IPS-15b (cell line): ENCODE measurements around the gene GOLGA6L9.
"Not testable (repeated sequence)": the region's sequence is repeated elsewhere in the genome, so short reads cannot be mapped to it uniquely, and the experiment has no call there.

Source experiments
- H3K27me3 ChIP-seq: one replicate; pipeline ENCODE4 v1.6.1; 2013; ENCODE audit warnings: low read length; ENCODE audit not compliant: control insufficient read depth, insufficient read depth
- H3K36me3 ChIP-seq: one replicate; pipeline ENCODE4 v1.6.1; 2013; ENCODE audit warnings: low read length; ENCODE audit not compliant: control insufficient read depth, insufficient read depth
- H3K4me1 ChIP-seq: one replicate; pipeline ENCODE4 v1.6.1; 2013; ENCODE audit warnings: mild to moderate bottlenecking, low read length; ENCODE audit not compliant: control insufficient read depth, insufficient read depth
- H3K4me3 ChIP-seq: one replicate; pipeline ENCODE4 v1.5.1; 2013; ENCODE audit warnings: low read depth, low read length
- H3K9ac ChIP-seq: one replicate; pipeline ENCODE4 v1.6.1; 2013; ENCODE audit warnings: low read depth, mild to moderate bottlenecking, low read length
- H3K9me3 ChIP-seq: one replicate; pipeline ENCODE4 v1.6.1; 2013; ENCODE audit warnings: mild to moderate bottlenecking, low read length; ENCODE audit not compliant: control insufficient read depth, insufficient read depth

The GOLGA6L9 gene

GRCh38 chr15:82406211-82406610 lies 23.4 kb upstream of the GOLGA6L9 start:
- not testable (repeated sequence) for H3K36me3 ChIP-seq, H3K4me3 ChIP-seq, H3K27me3 ChIP-seq, H3K4me1 ChIP-seq, H3K9me3 ChIP-seq, H3K9ac ChIP-seq

GRCh38 chr15:82410306-82410705 lies 19.3 kb upstream of the GOLGA6L9 start:
- H3K4me3 ChIP-seq, H3K27me3 ChIP-seq, H3K36me3 ChIP-seq, H3K9ac ChIP-seq, H3K4me1 ChIP-seq, H3K9me3 ChIP-seq: not testable (repeated sequence)

- not testable (repeated sequence) for H3K4me1 ChIP-seq, H3K9ac ChIP-seq, H3K9me3 ChIP-seq, H3K36me3 ChIP-seq, H3K4me3 ChIP-seq, H3K27me3 ChIP-seq
Observed at GRCh38 chr15:82411595-82411994, 18.0 kb upstream of the GOLGA6L9 start.

DNA sequence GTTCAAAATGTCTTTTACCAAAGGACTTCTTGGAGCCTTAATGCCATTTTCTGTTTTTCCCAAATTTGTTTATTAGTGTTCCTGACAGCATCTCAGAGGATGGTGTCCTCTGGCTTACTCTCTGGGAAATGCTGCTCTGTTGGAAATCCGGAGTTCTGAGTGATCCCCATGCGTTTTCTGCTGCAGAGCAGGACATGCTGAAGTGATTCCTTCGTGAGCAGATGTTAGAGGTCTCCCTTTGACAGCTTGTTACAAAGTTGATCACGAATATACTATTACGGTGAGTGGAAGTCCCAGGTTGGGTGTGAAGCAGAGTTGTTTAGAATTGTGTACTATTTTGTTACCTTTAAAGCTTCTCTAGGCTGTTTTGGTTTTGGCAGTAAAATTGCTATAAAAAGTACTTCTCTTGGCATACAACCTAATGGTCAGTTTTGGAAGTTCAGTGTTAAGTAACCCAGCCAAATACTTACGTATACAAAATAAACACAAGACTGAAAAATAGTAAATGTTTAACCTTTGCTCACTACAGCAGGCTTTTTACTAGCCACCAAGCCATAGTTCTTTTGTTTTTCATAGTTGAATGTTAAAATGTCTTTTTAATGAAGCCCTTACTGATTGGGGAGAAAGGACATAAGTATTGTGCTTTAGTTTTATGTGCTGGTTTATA lies 15.0 kb upstream of the GOLGA6L9 start:
- H3K27me3 ChIP-seq, H3K4me1 ChIP-seq, H3K4me3 ChIP-seq, H3K9ac ChIP-seq, H3K9me3 ChIP-seq, H3K36me3 ChIP-seq: not testable (repeated sequence)

DNA sequence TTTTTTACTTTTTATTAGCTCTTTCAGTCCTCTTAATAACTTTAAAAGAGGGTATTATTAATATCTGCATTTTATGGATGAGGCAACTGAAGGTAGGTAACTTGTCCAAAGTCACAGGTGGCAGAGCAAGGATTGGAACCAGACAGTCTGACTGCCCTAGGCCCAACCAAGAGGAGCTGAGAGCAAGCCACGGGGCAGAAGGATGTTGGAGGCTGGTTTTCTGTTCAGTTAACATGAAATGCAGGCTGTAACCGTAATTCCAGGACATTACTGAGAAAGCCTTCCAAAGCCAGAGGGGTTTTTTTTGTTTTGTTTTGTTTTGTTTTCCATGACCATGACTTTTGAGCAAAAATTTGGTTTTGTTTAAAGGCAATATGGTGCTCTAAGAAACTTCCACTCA lies 9.1 kb upstream of the GOLGA6L9 start:
- H3K27me3 ChIP-seq, H3K4me3 ChIP-seq, H3K36me3 ChIP-seq, H3K9ac ChIP-seq, H3K4me1 ChIP-seq, H3K9me3 ChIP-seq: not testable (repeated sequence)

GRCh38 chr15:82420966-82421365 lies 8.7 kb upstream of the GOLGA6L9 start:
- not testable (repeated sequence) for H3K4me3 ChIP-seq, H3K9me3 ChIP-seq, H3K4me1 ChIP-seq, H3K9ac ChIP-seq, H3K27me3 ChIP-seq, H3K36me3 ChIP-seq

DNA sequence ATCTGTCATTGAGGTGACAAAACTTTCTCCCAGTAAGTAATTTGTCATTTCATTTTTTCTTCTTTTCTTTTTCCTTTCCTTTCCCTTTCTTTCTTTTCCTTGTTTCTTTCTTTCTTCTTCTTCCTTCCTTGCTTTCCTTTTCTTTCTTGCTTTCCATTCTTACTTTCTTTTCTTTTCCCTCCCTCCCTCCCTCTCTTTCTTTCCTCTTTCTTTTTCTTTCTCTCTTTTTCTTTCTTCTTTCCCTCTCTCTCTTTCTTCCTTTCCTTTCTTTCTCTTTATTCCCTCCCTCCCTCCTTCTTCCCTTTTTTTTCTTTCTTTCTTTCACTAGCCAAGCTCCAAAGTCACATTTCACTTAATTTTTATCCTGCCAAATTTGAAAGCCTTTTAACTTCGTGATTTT lies 2.5 kb upstream of the GOLGA6L9 start:
- not testable (repeated sequence) for H3K9ac ChIP-seq, H3K27me3 ChIP-seq, H3K9me3 ChIP-seq, H3K4me3 ChIP-seq, H3K4me1 ChIP-seq, H3K36me3 ChIP-seq

- H3K4me3 ChIP-seq, result peak overlapping the region; percentile 13
- not testable (repeated sequence) for H3K4me1 ChIP-seq
Observed at GRCh38 chr15:82445420-82445819, 15.8 kb downstream of the GOLGA6L9 start.

DNA sequence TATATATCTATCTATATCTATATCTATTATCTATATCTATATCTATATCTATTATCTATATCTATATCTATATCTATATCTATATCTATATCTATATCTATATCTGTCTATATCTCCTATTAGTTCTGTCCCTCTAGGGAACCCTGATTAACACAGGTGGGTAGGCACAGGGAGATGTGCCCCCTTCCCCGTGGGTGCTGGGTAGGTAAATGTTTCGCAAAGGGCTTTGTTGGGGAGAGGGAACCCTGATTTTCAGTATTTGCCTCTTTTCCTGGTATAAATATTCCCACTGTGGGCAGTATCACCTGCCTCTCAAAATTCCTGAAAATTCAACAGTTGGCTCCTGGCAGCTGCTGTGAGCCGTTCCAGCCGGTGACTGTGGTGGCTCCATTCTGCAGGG lies 27.7 kb downstream of the GOLGA6L9 start:
- not testable (repeated sequence) for H3K4me1 ChIP-seq, H3K36me3 ChIP-seq, H3K9me3 ChIP-seq, H3K27me3 ChIP-seq, H3K9ac ChIP-seq, H3K4me3 ChIP-seq

More at GRCh38 chr15:82445420-82445819, 15.8 kb downstream of the GOLGA6L9 start:
- not testable (repeated sequence) for H3K27me3 ChIP-seq, H3K9ac ChIP-seq, H3K9me3 ChIP-seq, H3K36me3 ChIP-seq

DNA sequence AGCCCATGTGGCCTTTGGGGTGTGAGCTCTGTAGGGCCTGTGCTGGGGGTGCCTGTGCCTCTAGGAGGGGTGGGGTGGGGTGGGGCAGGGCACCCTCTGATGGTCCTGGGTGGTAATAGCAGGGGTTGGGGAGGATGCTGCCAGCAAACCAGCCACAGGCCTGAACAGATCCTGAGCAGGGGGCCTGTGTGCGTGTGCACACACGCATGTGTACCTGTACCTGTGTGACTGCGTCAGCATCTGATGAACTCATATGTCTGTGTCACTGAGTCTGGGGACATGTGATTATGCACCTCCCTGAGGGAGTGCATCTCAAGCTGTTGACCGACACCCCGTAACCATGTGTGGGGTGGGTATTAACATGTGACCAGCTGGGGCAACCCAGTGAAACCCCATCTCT lies 36.0 kb downstream of the GOLGA6L9 start:
- not testable (repeated sequence) for H3K9ac ChIP-seq, H3K4me3 ChIP-seq, H3K4me1 ChIP-seq, H3K36me3 ChIP-seq, H3K9me3 ChIP-seq, H3K27me3 ChIP-seq

GRCh38 chr15:82468205-82468604 lies 38.6 kb downstream of the GOLGA6L9 start:
- H3K4me3 ChIP-seq, H3K9ac ChIP-seq, H3K27me3 ChIP-seq, H3K36me3 ChIP-seq, H3K9me3 ChIP-seq, H3K4me1 ChIP-seq: not testable (repeated sequence)

DNA sequence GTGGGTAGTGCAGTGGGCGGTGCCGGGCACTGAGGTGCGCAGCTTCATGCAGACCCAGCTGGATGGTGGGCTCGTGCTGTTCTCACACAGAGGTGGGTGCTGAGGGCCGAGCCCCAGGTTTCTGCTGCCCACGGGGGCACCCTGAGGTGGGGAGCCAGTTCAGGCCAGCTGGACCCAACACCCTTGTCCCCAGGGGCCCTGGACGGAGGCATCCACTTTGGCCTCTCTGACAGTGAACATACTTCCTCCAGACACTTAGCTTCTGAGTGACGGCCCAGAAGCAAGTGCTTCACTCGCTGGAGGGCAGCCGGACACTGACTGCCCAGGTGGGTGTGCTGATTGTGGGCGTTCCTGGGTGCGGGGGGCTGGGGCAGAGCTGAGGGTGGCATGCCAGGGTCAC lies 39.8 kb downstream of the GOLGA6L9 start:
- not testable (repeated sequence) for H3K4me1 ChIP-seq, H3K9ac ChIP-seq, H3K27me3 ChIP-seq, H3K36me3 ChIP-seq, H3K9me3 ChIP-seq, H3K4me3 ChIP-seq
